DLD1 (cell line): ENCODE data around the gene MGAT5.

Source experiments
- in situ Hi-C: cut with HindIII; loops from 2 replicates; pipeline ENCODE4 v1.10.0; 2017; ENCODE audit warnings: low sequenced_read_pairs

MGAT5 gene

GRCh38 chr2:134331081-134331480 is 77.2 kb downstream of the MGAT5 start:
- in situ Hi-C loops = no loop called here

- in situ Hi-C loops = no loop called here
These were observed 79.8 kb downstream of the MGAT5 start for GRCh38 chr2:134333646-134334189.

- in situ Hi-C loops = no loop called here
These were observed 80.9 kb downstream of the MGAT5 start for GRCh38 chr2:134334542-134335353.

GRCh38 chr2:134335601-134336000 is 81.7 kb downstream of the MGAT5 start:
- in situ Hi-C loops = no loop called here

GRCh38 chr2:134336352-134336751 is 82.5 kb downstream of the MGAT5 start:
- in situ Hi-C loops = no loop called here

GRCh38 chr2:134336921-134337320 is 83.0 kb downstream of the MGAT5 start:
- in situ Hi-C loops = no loop called here

GRCh38 chr2:134337631-134338030 is 83.8 kb downstream of the MGAT5 start:
- in situ Hi-C loops = no loop called here

- in situ Hi-C loops = no loop called here
These were observed 84.3 kb downstream of the MGAT5 start for GRCh38 chr2:134338208-134338607.

GRCh38 chr2:134341476-134341875 is 87.6 kb downstream of the MGAT5 start:
- in situ Hi-C loops = no loop called here

GRCh38 chr2:134344954-134345697 is 91.3 kb downstream of the MGAT5 start:
- in situ Hi-C loops = no loop called here

- in situ Hi-C loops = no loop called here
These were observed 92.3 kb downstream of the MGAT5 start for GRCh38 chr2:134346141-134346540.

- in situ Hi-C loops = no loop called here
These were observed 93.9 kb downstream of the MGAT5 start for GRCh38 chr2:134347756-134348155.

GRCh38 chr2:134348239-134348638 is 94.4 kb downstream of the MGAT5 start:
- in situ Hi-C loops = no loop called here

- in situ Hi-C loops = no loop called here
These were observed 94.9 kb downstream of the MGAT5 start for GRCh38 chr2:134348760-134349159.

- in situ Hi-C loops = no loop called here
These were observed 97.1 kb downstream of the MGAT5 start for GRCh38 chr2:134351016-134351415.

- in situ Hi-C loops = no loop called here
These were observed 98.0 kb downstream of the MGAT5 start for GRCh38 chr2:134351899-134352298.

- in situ Hi-C loops = no loop called here
These were observed 99.0 kb downstream of the MGAT5 start for GRCh38 chr2:134352844-134353243.

GRCh38 chr2:134354611-134355010 is 100.7 kb downstream of the MGAT5 start:
- in situ Hi-C loops = no loop called here

GRCh38 chr2:134357814-134358213 is 103.9 kb downstream of the MGAT5 start:
- in situ Hi-C loops = no loop called here

GRCh38 chr2:134359367-134360081 is 105.7 kb downstream of the MGAT5 start:
- in situ Hi-C loops = no loop called here

GRCh38 chr2:134360745-134361487 is 107.0 kb downstream of the MGAT5 start:
- in situ Hi-C loops = no loop called here
